ENCODE data around the gene ITPRIP. TPM values are rescaled to one million over a fixed set of nuclear protein-coding genes. Genes with fewer than 3 reads are reported as not detected.

Gene ITPRIP
- total and polyA plus RNA-seq, 2 donors (not counting 1 experiment from before 2014, with no cell fraction given) = 6.8 to 18.8 TPM

DNA sequence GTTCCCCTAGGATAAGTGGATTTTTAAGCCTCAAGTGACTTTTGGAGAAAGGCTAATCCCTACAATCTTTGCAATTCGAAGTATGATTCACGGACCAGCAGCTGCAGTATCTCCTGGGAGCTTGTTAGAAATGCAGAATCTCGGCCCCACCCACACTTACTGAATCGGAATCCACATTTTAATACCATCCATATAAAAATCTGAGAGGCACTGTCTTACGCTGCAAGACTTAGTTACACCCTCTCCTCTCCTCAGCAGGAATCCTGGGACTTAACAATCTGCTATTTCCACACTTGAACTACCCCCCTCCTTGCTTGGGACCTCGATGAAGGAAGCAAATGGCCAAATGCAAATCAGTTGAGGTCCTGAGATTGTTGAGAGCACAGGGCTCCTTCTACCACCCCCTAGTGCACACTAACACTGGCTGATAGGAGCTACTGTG is 21.0 kb downstream of the ITPRIP start:
- peak overlapping the region; percentile 34 for H3K4me2 ChIP-seq (ENCODE audit: extremely low read depth, insufficient read depth, low read length)
- H3K9me3 ChIP-seq (ENCODE audit: control insufficient read depth, insufficient read depth, low read depth, low read length) = no peaks in the 10 kb centered on the region
- H3K4me3 ChIP-seq (replicated peaks in 1 of 4; ENCODE audit: control extremely low read depth in 1 of 4, insufficient read depth in 1 of 4, low read depth in 3 of 4, low read length in 4 of 4) = no peak overlapping the region
- no peaks in the 10 kb centered on the region for H4K20me1 ChIP-seq (ENCODE audit: control insufficient read depth, extremely low read depth, insufficient read depth, low read length)
- DNase-seq (ENCODE audit: low read depth in 2 of 2) = peak; percentile 74 to 87
- H3K27ac ChIP-seq (ENCODE audit: insufficient read depth, low read length) = peak overlapping the region; percentile 37
- H3K9ac ChIP-seq (ENCODE audit: insufficient read depth, low read length) = no peak overlapping the region
- no peak overlapping the region for H2AFZ ChIP-seq (ENCODE audit: low read length)
- TF ChIP-seq EZH2 (IDR thresholded peaks at IDR 0.05; ENCODE audit: low read length, missing control alignments) = no peak
- TF ChIP-seq, protein P1, sequence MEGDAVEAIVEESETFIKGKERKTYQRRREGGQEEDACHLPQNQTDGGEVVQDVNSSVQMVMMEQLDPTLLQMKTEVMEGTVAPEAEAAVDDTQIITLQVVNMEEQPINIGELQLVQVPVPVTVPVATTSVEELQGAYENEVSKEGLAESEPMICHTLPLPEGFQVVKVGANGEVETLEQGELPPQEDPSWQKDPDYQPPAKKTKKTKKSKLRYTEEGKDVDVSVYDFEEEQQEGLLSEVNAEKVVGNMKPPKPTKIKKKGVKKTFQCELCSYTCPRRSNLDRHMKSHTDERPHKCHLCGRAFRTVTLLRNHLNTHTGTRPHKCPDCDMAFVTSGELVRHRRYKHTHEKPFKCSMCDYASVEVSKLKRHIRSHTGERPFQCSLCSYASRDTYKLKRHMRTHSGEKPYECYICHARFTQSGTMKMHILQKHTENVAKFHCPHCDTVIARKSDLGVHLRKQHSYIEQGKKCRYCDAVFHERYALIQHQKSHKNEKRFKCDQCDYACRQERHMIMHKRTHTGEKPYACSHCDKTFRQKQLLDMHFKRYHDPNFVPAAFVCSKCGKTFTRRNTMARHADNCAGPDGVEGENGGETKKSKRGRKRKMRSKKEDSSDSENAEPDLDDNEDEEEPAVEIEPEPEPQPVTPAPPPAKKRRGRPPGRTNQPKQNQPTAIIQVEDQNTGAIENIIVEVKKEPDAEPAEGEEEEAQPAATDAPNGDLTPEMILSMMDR (conservative IDR thresholded peaks at IDR 0.05 in 1 of 2, IDR thresholded peaks at IDR 0.05 in 1 of 2; ENCODE audit: low read depth in 1 of 2, low read length in 2 of 2) = peak in 1 of 2 donors; percentile 16
- H3K79me2 ChIP-seq (ENCODE audit: control insufficient read depth, insufficient read depth, low read length) = peaks cover 95% of the 10 kb centered on the region
- no peaks in the 10 kb centered on the region for H3K27me3 ChIP-seq (ENCODE audit: control insufficient read depth, insufficient read depth, low read length)
- H3K4me1 ChIP-seq (ENCODE audit: control insufficient read depth, extremely low read depth, insufficient read depth, low read length) = peaks cover 43% of the 10 kb centered on the region
- peaks cover 18% of the 10 kb centered on the region for H3K36me3 ChIP-seq (ENCODE audit: control insufficient read depth, insufficient read depth, low read length)

- TF ChIP-seq EZH2 (IDR thresholded peaks at IDR 0.05; ENCODE audit: low read length, missing control alignments) = no peak
- TF ChIP-seq, protein P1 (conservative IDR thresholded peaks at IDR 0.05 in 1 of 2, IDR thresholded peaks at IDR 0.05 in 1 of 2; ENCODE audit: low read depth in 1 of 2, low read length in 2 of 2) = no peak
- Histone ChIP-seq H3K27me3 (ENCODE audit: control insufficient read depth, insufficient read depth, low read length) (no peaks in the 10 kb centered on the region), H3K4me3 (replicated peaks in 1 of 4; ENCODE audit: control extremely low read depth in 1 of 4, insufficient read depth in 1 of 4, low read depth in 3 of 4, low read length in 4 of 4) (no peak overlapping the region), H2AFZ (ENCODE audit: low read length) (no peak overlapping the region), H3K9me3 (ENCODE audit: control insufficient read depth, insufficient read depth, low read depth, low read length) (no peaks in the 10 kb centered on the region), H3K4me2 (ENCODE audit: extremely low read depth, insufficient read depth, low read length) (no peak overlapping the region), H3K4me1 (ENCODE audit: control insufficient read depth, extremely low read depth, insufficient read depth, low read length) (peaks cover 39% of the 10 kb centered on the region), H3K9ac (ENCODE audit: insufficient read depth, low read length) (no peak overlapping the region), H3K36me3 (ENCODE audit: control insufficient read depth, insufficient read depth, low read length) (peaks cover 18% of the 10 kb centered on the region), H3K79me2 (ENCODE audit: control insufficient read depth, insufficient read depth, low read length) (peaks cover 88% of the 10 kb centered on the region), H3K27ac (ENCODE audit: insufficient read depth, low read length) (peak overlapping the region; percentile 37), H4K20me1 (ENCODE audit: control insufficient read depth, extremely low read depth, insufficient read depth, low read length) (no peaks in the 10 kb centered on the region)
- no peak for DNase-seq (ENCODE audit: low read depth in 2 of 2)
Measured at GRCh38 chr10:104316321-104317099, 21.8 kb downstream of the ITPRIP start.

DNA sequence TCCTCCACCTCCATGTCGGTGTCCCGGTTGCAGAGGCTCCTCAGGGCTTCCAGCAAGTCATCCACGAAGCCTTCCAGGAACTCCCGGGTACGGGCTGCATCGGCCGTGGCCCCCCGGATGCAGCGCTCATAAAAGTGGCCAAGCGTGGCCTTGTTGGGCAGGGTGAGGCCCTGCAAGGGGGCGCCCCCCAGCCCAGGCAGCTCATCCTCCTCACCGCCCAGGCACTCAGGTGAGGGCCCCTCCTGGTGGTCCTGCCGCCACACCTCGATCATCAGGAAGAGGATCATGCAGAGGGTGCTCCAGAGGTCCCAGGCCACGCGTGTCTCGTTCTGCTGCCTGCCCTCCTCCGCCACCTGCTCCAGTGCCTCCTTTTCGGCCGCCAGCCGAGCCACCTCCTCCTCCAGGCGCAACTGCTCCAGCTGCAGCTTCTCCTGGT is 22.8 kb downstream of the ITPRIP start:
- Histone ChIP-seq H3K79me2 (ENCODE audit: control insufficient read depth, insufficient read depth, low read length) (peaks cover 86% of the 10 kb centered on the region), H4K20me1 (ENCODE audit: control insufficient read depth, extremely low read depth, insufficient read depth, low read length) (no peaks in the 10 kb centered on the region), H2AFZ (ENCODE audit: low read length) (no peak overlapping the region), H3K27me3 (ENCODE audit: control insufficient read depth, insufficient read depth, low read length) (no peaks in the 10 kb centered on the region), H3K4me3 (replicated peaks in 1 of 4; ENCODE audit: control extremely low read depth in 1 of 4, insufficient read depth in 1 of 4, low read depth in 3 of 4, low read length in 4 of 4) (no peak overlapping the region), H3K4me2 (ENCODE audit: extremely low read depth, insufficient read depth, low read length) (no peak overlapping the region), H3K36me3 (ENCODE audit: control insufficient read depth, insufficient read depth, low read length) (peaks cover 18% of the 10 kb centered on the region), H3K9ac (ENCODE audit: insufficient read depth, low read length) (no peak overlapping the region), H3K9me3 (ENCODE audit: control insufficient read depth, insufficient read depth, low read depth, low read length) (no peaks in the 10 kb centered on the region), H3K27ac (ENCODE audit: insufficient read depth, low read length) (no peak overlapping the region), H3K4me1 (ENCODE audit: control insufficient read depth, extremely low read depth, insufficient read depth, low read length) (peaks cover 33% of the 10 kb centered on the region)
- no peak for DNase-seq (ENCODE audit: low read depth in 2 of 2)
- no peak for TF ChIP-seq EZH2 (IDR thresholded peaks at IDR 0.05; ENCODE audit: low read length, missing control alignments)
- TF ChIP-seq, protein P1 (conservative IDR thresholded peaks at IDR 0.05 in 1 of 2, IDR thresholded peaks at IDR 0.05 in 1 of 2; ENCODE audit: low read depth in 1 of 2, low read length in 2 of 2) = no peak

Data from fibroblast of lung (primary cell).